ENCODE data around the gene PRPH.
"Not testable (repeated sequence)": the region's sequence is repeated elsewhere in the genome, so short reads cannot be mapped to it uniquely, and the experiment has no call there.

The PRPH gene

DNA sequence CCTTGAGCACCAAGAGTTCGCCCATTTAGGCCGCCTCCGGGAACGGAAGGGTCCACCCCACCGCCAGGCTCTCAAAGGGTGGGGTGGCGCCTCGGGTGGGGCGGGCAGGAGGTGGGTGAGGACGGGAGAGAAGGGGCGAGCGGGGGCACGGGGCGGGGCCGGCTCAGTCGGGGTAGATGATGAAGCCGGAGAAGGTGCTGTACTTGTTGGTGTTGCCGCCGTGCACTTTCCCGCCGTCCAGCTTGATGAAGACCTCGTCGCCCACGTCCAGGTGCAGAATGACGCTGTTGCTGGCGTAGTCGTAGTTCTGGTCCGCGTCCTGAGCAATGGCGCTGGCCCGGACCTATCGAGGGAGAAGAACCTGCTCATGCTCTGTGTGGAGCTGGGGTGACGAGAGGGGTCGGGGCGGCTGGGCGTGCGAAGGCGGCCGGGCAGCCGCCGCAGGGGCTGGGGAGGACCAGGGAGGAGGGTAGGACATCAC is 38.0 kb downstream of the PRPH start:
- DNase-seq (ENCODE audit: low read depth in 2 of 2) = no peak

DNA sequence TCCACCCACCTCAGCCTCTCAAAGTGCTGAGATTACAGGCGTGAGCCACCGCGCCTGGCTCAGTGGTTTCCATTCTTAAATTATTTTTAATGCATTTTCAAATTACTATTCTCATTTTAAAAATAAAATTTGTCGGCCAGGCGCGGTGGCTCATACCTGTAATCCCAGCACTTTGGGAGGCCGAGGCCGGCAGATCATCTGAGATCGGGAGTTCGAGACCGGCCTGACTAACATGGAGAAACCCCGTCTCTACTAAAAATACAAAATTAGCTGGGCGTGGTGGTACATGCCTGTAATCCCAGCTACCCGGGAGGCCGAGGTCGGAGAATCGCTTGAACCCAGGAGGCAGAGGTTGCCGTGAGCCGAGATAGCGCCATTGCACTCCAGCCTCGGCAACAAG is 38.8 kb downstream of the PRPH start:
- not testable (repeated sequence) for DNase-seq (ENCODE audit: low read depth in 2 of 2)

DNA sequence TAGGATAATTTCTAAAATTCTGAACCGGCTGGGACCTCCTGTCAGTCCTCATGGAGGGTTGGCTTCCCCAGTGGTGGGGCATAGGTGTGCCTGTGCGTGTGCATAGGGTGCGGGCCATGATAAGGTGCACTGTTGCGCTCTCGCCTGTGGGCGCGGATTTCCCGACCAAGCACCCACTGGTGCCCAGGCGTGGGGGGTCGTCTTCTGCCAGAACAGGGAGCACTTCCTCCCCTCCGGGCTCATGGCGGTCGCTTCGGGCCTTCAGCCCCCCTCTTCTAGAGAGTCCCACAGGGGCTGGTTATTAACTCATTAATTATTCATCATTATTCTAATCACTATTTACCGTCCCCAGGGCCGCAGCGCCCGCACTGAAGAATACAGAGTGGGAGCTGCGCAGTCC is 39.3 kb downstream of the PRPH start:
- DNase-seq (ENCODE audit: low read depth in 2 of 2) = no peak

DNA sequence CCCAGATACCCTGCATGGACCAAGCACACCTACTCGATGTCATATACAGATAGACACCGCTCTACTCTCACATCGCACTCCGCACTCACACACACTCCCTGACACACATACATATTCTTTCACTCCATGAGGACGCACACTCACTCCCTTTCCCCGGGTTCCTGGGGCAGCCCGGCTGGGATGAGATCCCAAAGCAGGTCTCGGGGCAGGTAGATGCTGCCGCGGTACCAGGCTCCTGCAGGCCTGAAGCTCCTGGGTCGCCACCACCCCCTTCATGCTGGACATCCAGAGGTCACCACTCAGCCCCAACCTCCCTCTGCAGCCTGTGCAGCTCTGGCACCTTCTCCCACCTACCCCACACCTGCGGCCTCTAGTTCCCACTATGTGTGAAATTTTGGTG is 39.7 kb downstream of the PRPH start:
- DNase-seq (ENCODE audit: low read depth in 2 of 2) = no peak

DNA sequence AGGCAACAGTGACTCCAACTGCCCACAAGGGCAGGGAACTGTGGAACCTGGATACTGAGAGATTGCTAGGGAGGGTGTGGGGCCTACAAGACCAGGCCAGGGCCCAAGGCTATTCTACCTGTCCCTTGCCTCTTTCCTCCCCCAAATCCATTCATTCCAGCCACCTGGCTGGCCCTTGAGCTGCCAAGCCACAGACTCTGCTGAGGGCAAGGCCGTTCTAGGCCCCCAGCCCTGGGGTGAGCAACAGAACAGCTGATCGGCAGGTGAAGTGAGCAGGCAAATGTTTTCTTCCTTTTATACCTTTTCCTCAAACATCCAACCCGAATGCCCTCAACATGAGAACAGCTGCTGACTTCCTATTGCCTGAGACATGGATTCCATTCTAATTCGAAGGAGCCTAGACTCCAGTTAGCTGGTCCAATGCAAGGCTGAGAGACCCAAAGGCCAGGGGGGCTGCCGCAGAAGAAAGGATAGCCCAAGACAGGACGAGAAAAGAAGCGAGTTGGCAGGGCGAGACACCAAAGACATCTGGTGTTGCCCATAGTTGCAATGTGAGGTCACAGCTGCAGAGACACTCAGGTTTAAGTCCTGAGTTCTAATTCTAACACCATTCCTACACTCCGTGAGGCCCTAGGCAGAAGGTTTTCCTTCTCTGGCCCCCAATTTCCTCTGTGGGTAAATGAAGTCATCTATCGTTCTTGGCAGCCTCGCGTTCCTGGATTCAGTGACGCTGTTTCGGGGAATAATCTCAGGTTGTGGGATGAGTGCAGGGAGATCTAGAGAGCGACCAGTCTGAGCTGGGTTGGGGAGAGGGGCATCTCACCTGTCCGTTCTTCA is 40.4 kb downstream of the PRPH start:
- DNase-seq (ENCODE audit: low read depth in 2 of 2) = no peak

DNA sequence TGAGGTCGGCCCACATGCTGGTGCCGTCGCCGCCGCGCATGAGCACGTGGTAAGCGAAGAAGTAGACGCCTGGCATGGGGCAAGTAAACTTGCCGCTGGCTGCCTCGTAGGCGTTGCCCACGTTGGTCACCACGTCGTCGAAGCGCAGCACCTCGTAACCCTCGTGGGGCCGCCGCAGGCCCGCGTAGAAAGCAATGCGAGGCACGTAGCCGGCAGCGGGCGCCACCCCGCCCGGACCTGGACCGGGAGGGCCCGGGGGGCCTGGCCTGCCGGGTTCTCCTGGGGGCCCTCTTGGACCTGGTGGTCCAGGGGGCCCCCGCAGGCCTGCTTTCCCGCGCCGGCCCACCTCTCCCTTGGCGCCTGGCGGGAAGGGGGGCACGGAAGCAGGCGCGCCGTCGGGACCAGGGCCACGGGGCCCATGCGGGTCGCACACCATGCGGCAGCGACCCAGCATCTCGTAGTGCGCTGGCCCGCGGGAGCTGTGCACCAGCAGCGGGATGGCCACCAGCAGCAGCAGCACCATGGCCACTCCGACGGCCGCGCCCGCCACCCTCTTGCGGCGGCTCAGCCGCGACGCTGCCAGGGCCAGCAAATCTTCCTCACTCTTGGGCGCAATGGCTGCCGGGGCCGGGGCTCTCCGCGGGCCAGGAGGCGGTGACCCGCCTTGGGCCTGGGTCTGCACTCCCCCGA is 41.2 kb downstream of the PRPH start:
- DNase-seq (ENCODE audit: low read depth in 2 of 2) = no peak

DNA sequence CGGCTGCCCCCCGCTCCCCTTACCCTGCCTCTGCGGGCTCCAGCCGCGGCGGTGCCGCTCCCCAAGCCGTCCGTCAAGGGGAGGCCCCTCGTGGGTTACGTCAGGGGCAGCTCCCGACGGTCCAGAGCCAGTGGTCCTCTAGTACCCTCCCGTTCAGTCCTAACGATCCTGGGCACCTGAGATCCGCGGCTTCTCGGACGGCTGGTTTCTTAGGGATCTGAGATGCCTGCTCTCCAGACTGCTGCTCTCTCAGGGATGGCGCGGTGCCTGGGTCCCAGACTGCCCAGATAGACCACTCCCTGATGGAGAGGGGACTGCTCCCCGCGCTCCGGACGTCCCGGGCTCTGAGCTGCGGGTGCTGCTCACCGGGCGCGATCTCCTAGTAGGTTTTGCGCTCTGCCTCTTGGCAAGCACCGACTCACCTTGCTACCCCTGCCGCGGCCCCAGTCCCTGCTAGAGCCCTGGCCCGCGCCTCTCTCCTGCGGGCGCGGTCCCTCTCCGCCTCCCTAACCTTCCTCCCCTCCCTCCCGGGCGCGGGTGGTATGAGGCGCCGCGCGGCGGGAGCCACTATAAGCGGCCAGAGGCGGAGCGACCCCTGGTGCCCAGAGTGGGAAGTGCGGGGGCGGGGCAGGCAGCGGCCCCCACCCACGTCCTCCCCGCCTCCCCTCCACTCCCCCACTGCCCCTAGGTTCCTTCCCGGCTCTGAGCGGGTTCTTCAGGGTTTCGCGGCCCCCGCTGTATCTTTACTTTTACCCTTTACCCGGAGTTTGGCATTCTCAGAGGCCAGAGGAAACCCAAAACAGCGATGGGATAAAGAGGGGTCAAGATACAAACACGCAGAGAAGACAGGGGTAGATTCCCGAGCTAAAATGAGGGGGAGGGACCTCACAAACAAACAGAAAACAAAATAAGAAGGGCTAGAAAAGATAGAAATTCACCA is 42.0 kb downstream of the PRPH start, which contains the start of gene C1QL4:
C1QL4 (minus strand) TSS at position 544 of the 940 bp plus-strand sequence. CDS start 711 bp downstream, outside the sequence.
- DNase-seq (ENCODE audit: low read depth in 2 of 2) = peak; percentile 79 to 87

DNA sequence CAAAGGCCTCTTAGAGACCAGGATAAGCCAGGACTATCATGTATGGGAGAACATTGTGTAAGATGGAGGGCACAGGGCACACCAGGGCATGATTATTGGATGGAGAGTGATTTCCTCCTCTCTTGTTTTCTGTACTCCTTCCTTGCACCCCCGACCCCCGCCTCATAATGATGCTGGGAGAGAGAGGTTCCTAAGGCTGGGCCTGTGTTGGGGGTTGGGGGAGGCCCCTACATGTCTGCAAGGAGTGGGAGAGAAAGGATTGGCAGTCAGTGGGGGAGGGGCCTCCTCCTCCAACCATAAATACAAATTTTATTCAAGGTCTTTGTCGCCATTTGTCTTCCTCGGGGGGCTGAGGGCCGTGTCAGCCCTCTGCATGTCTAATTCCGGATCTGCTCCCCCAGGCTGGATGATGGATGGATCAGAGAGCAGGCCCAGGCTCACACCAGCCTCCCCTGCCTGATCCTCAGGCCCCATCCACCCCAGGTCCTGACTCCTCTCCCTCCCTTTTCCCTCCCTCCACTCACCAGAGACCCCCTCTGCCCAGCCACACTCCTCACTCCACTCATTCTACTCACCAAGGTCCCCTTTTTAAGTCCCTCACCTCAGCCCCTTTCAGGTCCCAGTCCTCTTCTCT is 44.0 kb downstream of the PRPH start:
- DNase-seq (ENCODE audit: low read depth in 2 of 2) = no peak

DNA sequence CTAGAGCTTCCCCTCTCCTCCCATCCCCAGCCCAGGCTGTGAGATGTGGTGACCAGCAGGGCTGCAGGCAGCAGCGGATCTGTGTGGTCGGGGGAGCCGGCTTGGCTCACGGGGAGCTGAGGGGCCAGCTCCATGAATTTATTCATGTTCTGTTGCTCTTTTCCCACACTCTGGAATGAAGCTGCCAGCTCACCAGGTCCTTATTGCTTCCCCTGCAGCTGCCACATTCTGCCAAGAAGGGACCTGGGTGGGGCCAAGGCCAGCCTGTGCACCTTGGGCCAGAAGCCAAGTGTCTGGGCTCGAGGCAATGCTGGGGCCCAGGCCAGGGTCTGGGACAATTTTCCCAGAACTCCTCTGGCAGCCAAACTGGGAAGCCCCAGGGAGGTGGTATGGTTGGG is 44.5 kb downstream of the PRPH start:
- DNase-seq (ENCODE audit: low read depth in 2 of 2) = no peak

DNA sequence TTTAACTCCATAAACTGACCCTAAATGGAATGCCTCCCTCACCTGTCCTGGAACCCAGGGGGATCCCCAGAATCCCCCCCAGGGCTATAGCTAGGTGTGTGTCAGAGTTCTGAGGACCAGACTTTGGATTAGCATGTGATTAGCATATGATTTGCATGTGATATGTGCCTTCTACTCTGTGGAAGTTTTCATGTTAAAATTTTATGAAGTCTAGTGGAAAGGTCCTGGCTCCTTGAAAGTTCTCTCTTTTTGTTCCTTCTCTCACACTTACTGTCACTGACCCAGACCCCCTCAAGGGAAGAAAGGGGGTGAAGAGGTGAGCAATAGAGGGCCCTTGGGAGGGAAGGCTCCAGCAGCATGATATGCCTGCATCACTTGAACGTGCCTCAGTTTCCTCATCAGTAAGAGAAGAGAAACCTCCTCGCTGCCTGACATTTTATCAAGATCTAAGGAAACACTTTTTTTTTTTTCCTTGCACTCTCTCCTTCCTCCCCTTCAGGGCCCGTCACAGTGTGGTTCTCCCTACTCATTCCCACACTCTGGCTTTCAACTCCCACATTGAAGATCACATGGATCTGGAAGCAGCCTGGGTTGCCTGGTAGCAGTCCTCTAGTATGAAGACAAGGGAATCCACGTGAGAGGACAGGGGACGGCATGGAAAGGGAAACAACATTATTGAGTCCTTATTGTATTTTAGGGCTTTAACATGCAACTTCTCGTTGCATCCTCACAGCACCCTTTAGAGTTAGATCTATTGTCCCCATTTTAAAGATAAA is 45.3 kb downstream of the PRPH start:
- no peak for DNase-seq (ENCODE audit: low read depth in 2 of 2)

DNA sequence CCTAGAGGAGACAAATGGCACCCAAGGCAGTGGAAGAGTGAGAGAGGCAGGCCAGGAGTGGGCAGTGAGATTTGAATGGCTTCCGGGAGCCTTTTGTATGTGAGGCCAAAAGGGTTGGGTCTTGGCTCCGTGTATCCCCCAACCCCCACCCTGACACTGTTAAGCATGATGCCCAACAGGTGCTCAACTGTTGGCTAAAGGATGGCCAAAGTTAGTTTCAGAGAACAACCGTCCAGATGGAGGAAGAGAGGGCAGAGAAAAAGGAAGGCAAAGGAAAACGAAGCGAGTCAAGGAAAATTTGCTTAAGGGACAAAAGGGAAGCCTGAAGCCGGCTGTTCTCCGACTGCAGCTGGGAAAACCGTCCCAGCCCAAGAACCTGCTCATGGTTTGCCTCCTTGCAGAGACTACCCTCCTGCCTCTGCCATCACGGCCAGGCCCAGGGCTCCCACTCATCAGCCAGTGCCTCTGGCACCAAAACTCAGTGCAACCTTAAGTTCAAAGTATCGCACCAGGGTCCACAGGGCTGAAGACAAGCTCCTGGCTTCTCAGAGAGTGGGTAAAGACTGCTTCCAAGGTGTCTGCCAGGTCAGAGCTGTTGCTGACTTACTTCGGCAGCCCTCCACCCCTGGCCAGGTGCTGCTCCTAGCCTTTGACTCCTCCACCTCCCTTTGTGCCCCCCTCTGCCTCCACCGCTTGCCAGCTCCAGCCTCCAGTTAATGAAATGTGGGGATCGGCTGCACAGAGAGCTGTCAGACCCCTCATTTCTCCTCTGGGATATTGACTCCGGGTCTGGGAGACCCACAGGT is 46.2 kb downstream of the PRPH start:
- DNase-seq (ENCODE audit: low read depth in 2 of 2) = no peak

DNA sequence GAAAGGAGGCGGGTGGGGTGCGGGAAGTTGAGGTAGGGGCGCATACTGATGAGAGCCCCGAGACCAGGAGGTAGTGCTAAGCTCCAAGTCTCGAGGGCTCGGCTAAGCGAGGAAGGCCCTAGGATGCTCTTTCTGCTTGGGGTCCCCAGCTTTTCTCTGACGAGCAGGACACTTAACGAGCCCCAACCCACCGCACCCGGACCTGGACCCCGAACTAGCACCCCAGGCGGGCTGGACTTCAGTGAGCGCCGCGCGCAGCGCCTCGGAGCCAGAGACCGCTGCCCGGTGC is 46.8 kb downstream of the PRPH start:
- DNase-seq (ENCODE audit: low read depth in 2 of 2) = no peak

DNA sequence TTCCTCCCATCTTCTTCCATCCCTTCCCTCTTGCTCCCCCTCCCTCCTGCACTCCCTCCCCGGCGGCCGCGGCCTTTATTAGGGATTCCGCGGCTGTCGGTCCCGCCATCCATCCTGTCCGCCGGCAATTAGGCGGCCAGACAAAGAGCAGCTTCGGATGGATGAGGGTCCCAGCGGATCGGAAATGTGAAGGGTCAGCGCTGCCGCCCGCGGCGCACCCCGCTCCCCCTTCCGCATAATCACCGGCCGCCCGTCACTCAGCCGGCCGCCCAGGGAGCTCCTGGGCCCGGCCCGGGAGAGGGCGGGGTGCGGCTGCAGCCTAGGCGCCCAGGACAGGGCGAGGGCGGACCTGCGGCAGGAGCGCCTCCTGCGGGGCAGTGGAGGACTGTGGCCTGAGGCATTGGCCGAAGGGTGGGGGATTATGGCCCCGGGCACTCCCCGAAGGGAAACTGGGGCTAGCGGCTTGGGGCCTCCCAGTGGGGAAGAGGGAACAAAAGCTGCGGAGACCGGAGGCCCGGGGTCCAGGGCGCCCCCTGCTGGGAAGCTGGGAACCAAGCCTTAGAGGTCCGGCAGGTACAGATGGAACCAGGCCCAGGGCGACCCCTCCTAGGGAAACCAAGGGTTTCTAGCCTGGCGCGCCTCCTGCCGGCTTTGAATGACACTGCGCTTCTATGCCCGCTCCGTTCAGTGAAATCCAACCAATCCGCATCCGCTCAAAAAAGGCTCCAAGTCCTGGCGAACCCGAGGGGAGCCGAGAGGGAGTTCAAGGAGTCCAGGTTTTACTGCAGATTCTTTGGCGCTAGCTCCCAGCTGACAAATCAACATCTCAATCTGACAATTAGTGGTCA is 47.3 kb downstream of the PRPH start:
- DNase-seq (ENCODE audit: low read depth in 2 of 2) = peak; percentile 80 to 83

DNA sequence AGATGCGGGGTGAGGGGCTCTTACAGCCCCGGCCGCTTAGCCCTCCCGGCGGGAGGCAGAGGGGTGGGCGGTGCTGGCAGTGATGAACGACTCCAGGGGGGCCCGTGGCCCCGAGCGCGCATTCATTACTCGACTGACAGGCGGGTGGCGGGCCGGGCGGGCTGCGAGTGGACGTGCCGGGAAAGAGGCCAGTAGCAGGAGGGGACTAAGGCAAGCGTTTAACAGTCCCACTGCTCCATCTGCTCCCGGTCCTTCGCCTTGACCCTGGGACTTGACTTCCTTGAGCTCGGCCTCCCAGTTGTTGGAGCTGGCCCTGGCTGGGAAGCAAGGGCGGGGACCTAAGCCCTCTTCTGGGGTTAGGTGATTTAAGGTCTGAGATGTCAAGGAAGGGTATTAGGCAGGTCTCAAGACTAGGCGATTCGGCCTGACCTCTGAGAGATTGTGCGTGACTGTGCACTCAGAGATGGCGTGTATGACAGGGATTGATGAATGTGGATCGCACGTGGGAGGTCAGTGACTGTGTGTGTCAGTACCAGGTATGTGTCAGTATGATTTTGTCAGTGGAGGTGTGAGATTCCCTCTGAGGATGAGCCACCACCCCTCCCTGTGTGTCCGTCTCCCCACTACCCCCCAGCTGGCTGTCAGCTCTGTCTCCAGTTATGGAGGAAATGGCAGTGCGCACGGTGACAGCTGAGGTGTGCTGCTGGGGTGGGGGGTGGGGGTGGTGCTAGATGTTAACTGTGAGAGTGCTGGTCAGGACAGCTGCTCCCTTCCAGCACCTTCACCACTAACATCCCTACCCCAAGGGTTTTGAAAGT is 48.2 kb downstream of the PRPH start:
- DNase-seq (ENCODE audit: low read depth in 2 of 2) = peak in 1 of 2 donors; percentile 24

DNA sequence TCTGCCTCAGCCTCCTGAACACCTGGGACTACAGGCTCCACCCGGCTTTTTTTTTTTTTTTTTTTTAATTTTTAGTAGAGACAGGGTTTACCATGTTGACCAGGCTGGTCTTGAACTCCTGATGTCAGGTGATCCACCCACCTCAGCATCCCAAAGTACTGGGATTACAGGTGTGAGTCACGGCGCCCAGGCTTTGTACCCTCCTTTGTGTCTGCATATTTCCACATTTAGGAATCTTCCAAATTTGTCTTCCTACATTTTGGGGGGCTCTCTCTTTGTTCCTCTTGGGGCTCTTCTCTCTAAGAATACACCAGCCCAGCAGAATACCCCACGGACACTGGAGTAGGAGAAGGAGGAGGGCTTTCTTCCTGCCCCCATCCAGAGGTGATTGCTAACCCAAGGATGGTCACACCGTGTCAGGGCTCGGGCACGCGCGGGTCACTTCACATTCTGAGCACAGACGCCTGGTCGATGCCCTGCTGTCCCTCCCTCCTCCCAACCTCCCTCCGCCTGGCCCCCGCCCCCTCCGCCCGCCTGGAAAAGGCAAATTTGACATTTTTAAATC is 49.6 kb downstream of the PRPH start:
- DNase-seq (ENCODE audit: low read depth in 2 of 2) = no peak

DNA sequence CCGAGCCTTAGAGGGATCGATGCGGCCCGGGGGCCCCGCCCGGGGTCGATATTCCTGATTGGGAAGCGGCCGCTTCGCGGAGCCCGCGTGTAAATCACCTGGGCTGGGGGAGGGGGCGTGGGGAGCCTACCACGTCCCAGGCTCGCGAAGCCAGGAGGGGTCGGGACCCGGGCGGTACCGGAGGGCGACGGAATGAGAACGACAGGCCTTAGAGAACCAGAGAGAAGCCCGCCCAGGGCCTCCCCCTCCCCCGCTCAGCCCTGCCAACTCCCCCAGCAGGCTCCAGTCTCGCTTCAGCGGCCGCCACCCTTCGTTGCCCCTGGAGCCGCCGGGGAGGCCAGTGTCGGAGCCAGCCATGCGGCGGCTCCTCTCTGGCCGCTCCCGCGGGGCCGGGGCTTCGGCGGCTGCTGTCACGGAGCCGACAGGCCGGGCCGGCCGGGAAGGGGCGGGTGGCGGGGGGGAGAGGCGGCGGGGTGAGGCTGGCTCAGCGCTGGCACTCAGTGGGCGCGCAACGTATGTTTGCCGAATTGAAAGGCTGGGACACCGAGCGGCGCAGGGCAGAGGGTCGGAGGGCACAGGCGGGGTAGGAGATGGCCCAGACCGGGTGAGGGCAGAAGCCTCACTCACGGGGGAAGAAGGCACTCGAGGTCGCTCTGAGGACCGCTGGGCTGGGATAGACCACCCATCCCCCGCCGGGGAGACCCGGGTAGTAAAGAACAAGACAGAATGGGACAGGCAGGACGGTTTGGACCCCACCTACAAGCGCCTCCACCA is 50.3 kb downstream of the PRPH start:
- no peak for DNase-seq (ENCODE audit: low read depth in 2 of 2)
